ENCODE measurements around the gene ST6GALNAC5. TPM values are rescaled to one million over a fixed set of nuclear protein-coding genes. Genes with fewer than 3 reads are reported as not detected.

Gene ST6GALNAC5
- total and polyA plus RNA-seq, 10 of the 15 experiments (the other 5 are each of a cell fraction or from before 2014, with no cell fraction given), result under 0.01 to 1.8 (median 0.07) TPM; not detected in 6

GRCh38 chr1:76955652-76956051 lies 88.4 kb downstream of the ST6GALNAC5 start:
- H3K4me1 ChIP-seq (ENCODE audit: control insufficient read depth, insufficient read depth, low read length), result no peaks in the 10 kb centered on the region
- no peak for DNase-seq (ENCODE audit: low read depth, low spot score)
- ChIA-PET SMC1A (ENCODE audit: uncharacterized antibody, unreplicated experiment) (interaction anchor here (1.0 to 11.0 kb wide), 3 partner anchors 10 to 38 kb away, joined by 3 to 215 read pairs (median 5); no protein-coding TSS in a partner anchor), CTCF (interaction anchor here (1.2 to 1.8 kb wide), 2 partner anchors 15 to 20 kb away, joined by 4 to 7 read pairs; no protein-coding TSS in a partner anchor), RAD21 (ENCODE audit: unreplicated experiment) (interaction anchor here (1.1 to 1.8 kb wide), 2 partner anchors 15 to 17 kb away, joined by 3 to 5 read pairs; no protein-coding TSS in a partner anchor), POLR2A (no interaction called here)
- H3K27me3 ChIP-seq (replicated peaks in 1 of 2; ENCODE audit: control insufficient read depth in 2 of 2, insufficient read depth in 2 of 2, low read length in 1 of 2), result no peaks in the 10 kb centered on the region
- TF ChIP-seq TBL1XR1 (IDR thresholded peaks at IDR 0.05; ENCODE audit: low read depth, low read length) (no peak), SMAD5 (IDR thresholded peaks at IDR 0.05; ENCODE audit: low read depth) (no peak), CBX5 (IDR thresholded peaks at IDR 0.05; ENCODE audit: low read depth) (no peak), ZSCAN29 (IDR thresholded peaks at IDR 0.05) (no peak), RELA (IDR thresholded peaks at IDR 0.05; ENCODE audit: borderline replicate concordance, partially characterized antibody) (no peak), NBN (IDR thresholded peaks at IDR 0.05) (no peak), BCL3 (IDR thresholded peaks at IDR 0.05; ENCODE audit: borderline replicate concordance, insufficient read depth, low read depth, low read length, poor library complexity, severe bottlenecking) (no peak), WRNIP1 (IDR thresholded peaks at IDR 0.05; ENCODE audit: borderline replicate concordance, low read depth, low read length) (no peak), CREM (IDR thresholded peaks at IDR 0.05; ENCODE audit: low read depth) (no peak)
- TF ChIP-seq, protein P1, sequence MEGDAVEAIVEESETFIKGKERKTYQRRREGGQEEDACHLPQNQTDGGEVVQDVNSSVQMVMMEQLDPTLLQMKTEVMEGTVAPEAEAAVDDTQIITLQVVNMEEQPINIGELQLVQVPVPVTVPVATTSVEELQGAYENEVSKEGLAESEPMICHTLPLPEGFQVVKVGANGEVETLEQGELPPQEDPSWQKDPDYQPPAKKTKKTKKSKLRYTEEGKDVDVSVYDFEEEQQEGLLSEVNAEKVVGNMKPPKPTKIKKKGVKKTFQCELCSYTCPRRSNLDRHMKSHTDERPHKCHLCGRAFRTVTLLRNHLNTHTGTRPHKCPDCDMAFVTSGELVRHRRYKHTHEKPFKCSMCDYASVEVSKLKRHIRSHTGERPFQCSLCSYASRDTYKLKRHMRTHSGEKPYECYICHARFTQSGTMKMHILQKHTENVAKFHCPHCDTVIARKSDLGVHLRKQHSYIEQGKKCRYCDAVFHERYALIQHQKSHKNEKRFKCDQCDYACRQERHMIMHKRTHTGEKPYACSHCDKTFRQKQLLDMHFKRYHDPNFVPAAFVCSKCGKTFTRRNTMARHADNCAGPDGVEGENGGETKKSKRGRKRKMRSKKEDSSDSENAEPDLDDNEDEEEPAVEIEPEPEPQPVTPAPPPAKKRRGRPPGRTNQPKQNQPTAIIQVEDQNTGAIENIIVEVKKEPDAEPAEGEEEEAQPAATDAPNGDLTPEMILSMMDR (IDR thresholded peaks at IDR 0.05 in 2 of 3, conservative IDR thresholded peaks at IDR 0.05 in 1 of 3; ENCODE audit: control insufficient read depth in 2 of 3, extremely low read depth in 1 of 3, insufficient read depth in 1 of 3, low read depth in 3 of 3, low read length in 3 of 3), result no peak
- H3K4me3 ChIP-seq, result no peak overlapping the region
- H3K27ac ChIP-seq (ENCODE audit: control insufficient read depth, insufficient read depth), result no peak overlapping the region
- no peaks in the 10 kb centered on the region for H3K79me2 ChIP-seq (ENCODE audit: control insufficient read depth, insufficient read depth, low read length)
- no peak overlapping the region for H3K4me2 ChIP-seq (ENCODE audit: control insufficient read depth, insufficient read depth)
- intact Hi-C loops (cut with micrococcal nuclease; ENCODE audit: unreplicated experiment), result no loop called here
- no peak overlapping the region for H3K9ac ChIP-seq (ENCODE audit: control insufficient read depth, insufficient read depth, low read length)
- in situ Hi-C loops (cut with MboI), result no loop called here
- FAIRE-seq, result no peak
- no peaks in the 10 kb centered on the region for H3K36me3 ChIP-seq (ENCODE audit: control insufficient read depth in 2 of 2, insufficient read depth in 2 of 2, low read length in 1 of 2)
- no peak overlapping the region for H2AFZ ChIP-seq (ENCODE audit: control insufficient read depth, low read depth, low read length)
- ATAC-seq, result no peak
- BruUV-seq (replicated peaks), result no TSS peak
- H3K9me3 ChIP-seq (replicated peaks; ENCODE audit: control insufficient read depth, insufficient read depth, low read length), result no peaks in the 10 kb centered on the region
- H4K20me1 ChIP-seq (ENCODE audit: control insufficient read depth, insufficient read depth), result no peaks in the 10 kb centered on the region
